GM23338 (cell line): ENCODE measurements around the gene TMEM221. TPM values are rescaled to one million over a fixed set of nuclear protein-coding genes. Genes with fewer than 3 reads are reported as not detected.

Experiments
- ATAC-seq: fragments of 200-7000 bp; cut with Tn5 transposase; 3 replicates; pipeline ENCODE4 v1.9.1; 2020
- DNase-seq: peaks from one replicate; pipeline ENCODE4 v3.0.0-alpha.2; 2015; ENCODE audit warnings: low spot score
- H2AFZ ChIP-seq: fragments of 200-600 bp; sonication (generic); 2 replicates; pipeline ENCODE4 v1.8.0; 2016; ENCODE audit warnings: antibody characterized with exemption, mild to moderate bottlenecking, moderate library complexity
- H3F3A ChIP-seq: fragments of 200-600 bp; sonication (generic); replicated peaks from 2 replicates; pipeline ENCODE4 v1.8.0; 2017; ENCODE audit warnings: antibody characterized with exemption, mixed run types, low read depth
- H3K27ac ChIP-seq: fragments of 200-600 bp; sonication (generic); 2 replicates; pipeline ENCODE4 v1.6.1; 2016; ENCODE audit warnings: low read depth
- H3K27me3 ChIP-seq: fragments of 200-600 bp; sonication (generic); 2 replicates; pipeline ENCODE4 v1.8.0; 2016; ENCODE audit warnings: mild to moderate bottlenecking, mixed run types, moderate library complexity; ENCODE audit not compliant: insufficient read depth
- H3K36me3 ChIP-seq: fragments of 200-600 bp; sonication (generic); 2 replicates; pipeline ENCODE4 v1.8.0; 2016; ENCODE audit warnings: mild to moderate bottlenecking; ENCODE audit not compliant: insufficient read depth
- H3K4me1 ChIP-seq: fragments of 200-600 bp; sonication (generic); 2 replicates; pipeline ENCODE4 v1.8.0; 2016; ENCODE audit warnings: mild to moderate bottlenecking, moderate library complexity; ENCODE audit not compliant: insufficient read depth
- H3K4me2 ChIP-seq: fragments of 200-600 bp; sonication (generic); 2 replicates; pipeline ENCODE4 v1.7.1; 2017; ENCODE audit warnings: mixed run types
- H3K4me3 ChIP-seq: fragments of 200-600 bp; sonication (generic); 2 replicates; pipeline ENCODE4 v1.6.1; 2016; ENCODE audit warnings: mixed run types
- H3K79me2 ChIP-seq: fragments of 200-600 bp; sonication (generic); replicated peaks from 2 replicates; pipeline ENCODE4 v1.8.0; 2017; ENCODE audit warnings: mild to moderate bottlenecking; ENCODE audit not compliant: insufficient read depth
- H3K9me2 ChIP-seq: fragments of 200-600 bp; sonication (generic); 2 replicates; pipeline ENCODE4 v1.8.0; 2017; ENCODE audit not compliant: insufficient read depth
- H4K20me1 ChIP-seq: fragments of 200-600 bp; sonication (generic); replicated peaks from 2 replicates; pipeline ENCODE4 v1.8.0; 2017; ENCODE audit warnings: mild to moderate bottlenecking; ENCODE audit not compliant: insufficient read depth
- H3K27ac Mint-ChIP-seq: 2 replicates; pipeline ENCODE4 v1.8.0; 2020; ENCODE audit warnings: inconsistent platforms, mild to moderate bottlenecking, moderate library complexity, mixed read lengths
- H3K27me3 Mint-ChIP-seq: 3 replicates; pipeline ENCODE4 v1.8.0; 2022; ENCODE audit warnings: low read depth, mild to moderate bottlenecking, moderate library complexity, mixed read lengths, inconsistent platforms; ENCODE audit not compliant: insufficient read depth, poor library complexity
- H3K36me3 Mint-ChIP-seq: 3 replicates; pipeline ENCODE4 v1.8.0; 2021; ENCODE audit warnings: low read depth, mild to moderate bottlenecking, inconsistent platforms, moderate library complexity, mixed read lengths
- H3K4me1 Mint-ChIP-seq: 3 replicates; pipeline ENCODE4 v1.8.0; 2020; ENCODE audit warnings: mild to moderate bottlenecking, inconsistent platforms, mixed read lengths
- H3K4me3 Mint-ChIP-seq: 3 replicates; pipeline ENCODE4 v1.8.0; 2021; ENCODE audit warnings: moderate library complexity, mild to moderate bottlenecking, inconsistent platforms, mixed read lengths
- H3K9me3 Mint-ChIP-seq: 3 replicates; pipeline ENCODE4 v1.8.0; 2020; ENCODE audit warnings: moderate library complexity, mild to moderate bottlenecking, inconsistent platforms, mixed read lengths
- EZH2 ChIP-seq: fragments of 200-600 bp; sonication (generic); IDR thresholded peaks from one replicate; pipeline ENCODE4 v1.8.0; 2017; ENCODE audit warnings: antibody characterized with exemption, mild to moderate bottlenecking, low read depth; ENCODE audit not compliant: unreplicated experiment
- JUNB ChIP-seq: IDR thresholded peaks from one replicate; pipeline ENCODE4 v1.6.1; 2016; ENCODE audit warnings: antibody characterized with exemption; ENCODE audit not compliant: unreplicated experiment
- NANOG ChIP-seq: IDR thresholded peaks from 2 replicates; pipeline ENCODE4 v1.6.1; 2016; ENCODE audit warnings: antibody characterized with exemption, borderline replicate concordance
- POLR2AphosphoS5 ChIP-seq: IDR thresholded peaks from 2 replicates; pipeline ENCODE4 v1.6.1; 2016; ENCODE audit warnings: antibody characterized with exemption, low read depth
- STAT1 ChIP-seq: IDR thresholded peaks from one replicate; pipeline ENCODE4 v1.6.1; 2016; ENCODE audit warnings: antibody characterized with exemption; ENCODE audit not compliant: unreplicated experiment
- ZNF114 ChIP-seq: fragments of 250-450 bp; sonication (Bioruptor Pico); IDR thresholded peaks from 2 replicates; pipeline ENCODE4 v1.5.0; 2020; ENCODE audit warnings: mild to moderate bottlenecking, moderate library complexity
- ZNF331 ChIP-seq: fragments of 250-450 bp; sonication (Bioruptor Pico); IDR thresholded peaks from 2 replicates; pipeline ENCODE4 v1.5.0; 2020; ENCODE audit warnings: low read depth, mild to moderate bottlenecking, moderate library complexity
- polyA plus RNA-seq: library from polyadenylated mRNA; unstranded; fragments of >200 nt; fragmentation: Nextera tagmentation; extraction: Ambion mirVana; gene quantifications from 2 replicates; pipeline ENCODE4 v1.2.1, GENCODE V29; 2016
- total RNA-seq: library from RNA; depleted of rRNA; stranded (reverse); fragments of >200 nt; shearing (Covaris generic); gene quantifications from 2 replicates; pipeline ENCODE4 v1.2.3, GENCODE V29; 2014
- TF ChIP-seq, protein P1 (sequence below): IDR thresholded peaks from 2 replicates; pipeline ENCODE4 v1.6.1; 2016; ENCODE audit warnings: antibody characterized with exemption
- TF ChIP-seq, protein P2 (sequence below), 2 experiments: fragments of 200-600 bp in 1 of 2; sonication (generic) in 1 of 2; conservative IDR thresholded peaks; 2 replicates each; pipeline versions ENCODE4 v1.5.1 to v1.6.1; 2016 to 2017; ENCODE audit warnings: antibody characterized with exemption in 2 of 2, low read depth in 2 of 2, mild to moderate bottlenecking in 2 of 2, moderate library complexity in 1 of 2
- TF ChIP-seq, protein P3 (sequence below): fragments of 250-450 bp; sonication (Bioruptor Pico); IDR thresholded peaks from 2 replicates; pipeline ENCODE4 v1.5.0; 2020; ENCODE audit warnings: mild to moderate bottlenecking, moderate library complexity

The TMEM221 gene
- total and polyA plus RNA-seq, 2 experiments from 2014 or later: 0.40 to 0.90 TPM

DNA sequence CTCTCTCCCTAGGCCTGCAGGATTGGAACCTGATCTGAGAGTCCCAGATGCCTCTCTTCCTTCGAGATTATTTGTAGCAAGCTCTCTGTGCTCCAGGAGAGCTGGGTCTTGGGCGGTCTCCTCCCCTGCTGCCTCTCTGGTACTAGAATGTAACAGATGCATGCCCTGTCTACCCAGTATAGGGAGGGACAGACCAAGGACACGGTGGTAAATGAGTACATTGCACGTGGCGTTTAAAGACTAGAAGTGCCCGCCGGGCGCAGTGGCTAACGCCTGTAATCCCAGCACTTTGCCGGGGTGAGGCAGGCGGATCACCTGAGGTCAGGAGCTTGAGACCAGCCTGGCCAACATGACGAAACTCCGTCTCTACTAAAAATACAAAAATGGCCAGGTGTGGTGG is 33.5 kb upstream of the TMEM221 start:
- no peak for ATAC-seq
- no peaks in the 10 kb centered on the region for H3K79me2 ChIP-seq
- H3F3A ChIP-seq: no peaks in the 10 kb centered on the region
- H2AFZ ChIP-seq: no peak overlapping the region
- H3K4me2 ChIP-seq: no peak overlapping the region
- no peak overlapping the region for H3K27ac ChIP-seq
- no peaks in the 10 kb centered on the region for H3K36me3 ChIP-seq
- Mint-ChIP-seq H3K27ac (no peak overlapping the region), H3K27me3 (peaks cover 14% of the 10 kb centered on the region), H3K9me3 (no peaks in the 10 kb centered on the region; the same call in 2 of the 3 replicates), H3K36me3 (no peaks in the 10 kb centered on the region), H3K4me1 (peaks cover 13% of the 10 kb centered on the region), H3K4me3 (no peak overlapping the region)
- no peaks in the 10 kb centered on the region for H4K20me1 ChIP-seq
- H3K4me1 ChIP-seq: no peaks in the 10 kb centered on the region
- H3K27me3 ChIP-seq: no peaks in the 10 kb centered on the region
- no peak overlapping the region for H3K4me3 ChIP-seq
- TF ChIP-seq JUNB: no peak
- TF ChIP-seq ZNF331 (CRISPR knock-in tag): no peak
- TF ChIP-seq ZNF114 (CRISPR knock-in tag): no peak
- TF ChIP-seq, protein P1, sequence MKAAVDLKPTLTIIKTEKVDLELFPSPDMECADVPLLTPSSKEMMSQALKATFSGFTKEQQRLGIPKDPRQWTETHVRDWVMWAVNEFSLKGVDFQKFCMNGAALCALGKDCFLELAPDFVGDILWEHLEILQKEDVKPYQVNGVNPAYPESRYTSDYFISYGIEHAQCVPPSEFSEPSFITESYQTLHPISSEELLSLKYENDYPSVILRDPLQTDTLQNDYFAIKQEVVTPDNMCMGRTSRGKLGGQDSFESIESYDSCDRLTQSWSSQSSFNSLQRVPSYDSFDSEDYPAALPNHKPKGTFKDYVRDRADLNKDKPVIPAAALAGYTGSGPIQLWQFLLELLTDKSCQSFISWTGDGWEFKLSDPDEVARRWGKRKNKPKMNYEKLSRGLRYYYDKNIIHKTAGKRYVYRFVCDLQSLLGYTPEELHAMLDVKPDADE: no peak
- H3K9me2 ChIP-seq: no peaks in the 10 kb centered on the region
- DNase-seq: no peak

DNA sequence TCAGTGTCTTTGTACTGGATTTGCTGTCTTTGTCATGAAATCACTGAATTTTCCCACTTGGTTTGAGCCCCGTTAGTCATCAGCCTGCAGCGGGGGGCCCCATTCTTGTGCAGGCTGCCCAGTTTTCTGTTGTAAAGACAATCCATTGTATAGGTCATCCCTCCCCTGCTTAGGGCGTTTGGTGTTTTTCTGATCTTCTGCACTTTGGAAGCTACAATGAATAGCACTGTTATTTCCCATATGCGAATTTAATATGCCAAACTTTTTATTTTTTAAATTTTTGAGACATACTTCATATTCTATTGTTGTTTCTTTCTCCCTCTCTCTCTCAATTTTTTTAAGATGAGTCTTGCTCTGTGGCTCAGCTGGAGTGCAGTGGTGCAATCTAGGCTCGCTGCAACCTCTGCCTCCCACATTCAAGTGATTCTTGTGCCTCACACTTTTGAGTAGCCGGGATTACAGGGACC is 30.9 kb upstream of the TMEM221 start:
- peaks cover 22% of the 10 kb centered on the region for H3K27me3 Mint-ChIP-seq
- no peaks in the 10 kb centered on the region for H3K9me2 ChIP-seq
- H3K4me2 ChIP-seq: 0 out of 2 replicates have a peak overlapping the region, but pooled peaks have one; percentile 35
- H3K4me1 Mint-ChIP-seq: peaks cover 11% of the 10 kb centered on the region
- ATAC-seq (peak; percentile 55), DNase-seq (no peak)
- no peaks in the 10 kb centered on the region for H3K27me3 ChIP-seq
- H3K36me3 ChIP-seq: no peaks in the 10 kb centered on the region
- no peak overlapping the region for H2AFZ ChIP-seq
- no peak overlapping the region for H3K4me3 ChIP-seq
- no peaks in the 10 kb centered on the region for H4K20me1 ChIP-seq
- peak overlapping the region; percentile 9; the same call in 1 of the 3 replicates for H3K4me3 Mint-ChIP-seq
- H3K27ac Mint-ChIP-seq: peak overlapping the region; percentile 78; the same call in 1 of the 2 replicates
- no peaks in the 10 kb centered on the region; the same call in 2 of the 3 replicates for H3K9me3 Mint-ChIP-seq
- no peaks in the 10 kb centered on the region for H3F3A ChIP-seq
- no peaks in the 10 kb centered on the region for H3K79me2 ChIP-seq
- H3K27ac ChIP-seq: 0 out of 2 replicates have a peak overlapping the region, but pooled peaks have one; percentile 59
- no peaks in the 10 kb centered on the region for H3K4me1 ChIP-seq
- no peaks in the 10 kb centered on the region for H3K36me3 Mint-ChIP-seq
- TF ChIP-seq EZH2 (no peak), POLR2AphosphoS5 (no peak), STAT1 (no peak), NANOG (no peak), ZNF331 (CRISPR knock-in tag) (no peak), ZNF114 (CRISPR knock-in tag) (no peak)
- TF ChIP-seq, protein P2, sequence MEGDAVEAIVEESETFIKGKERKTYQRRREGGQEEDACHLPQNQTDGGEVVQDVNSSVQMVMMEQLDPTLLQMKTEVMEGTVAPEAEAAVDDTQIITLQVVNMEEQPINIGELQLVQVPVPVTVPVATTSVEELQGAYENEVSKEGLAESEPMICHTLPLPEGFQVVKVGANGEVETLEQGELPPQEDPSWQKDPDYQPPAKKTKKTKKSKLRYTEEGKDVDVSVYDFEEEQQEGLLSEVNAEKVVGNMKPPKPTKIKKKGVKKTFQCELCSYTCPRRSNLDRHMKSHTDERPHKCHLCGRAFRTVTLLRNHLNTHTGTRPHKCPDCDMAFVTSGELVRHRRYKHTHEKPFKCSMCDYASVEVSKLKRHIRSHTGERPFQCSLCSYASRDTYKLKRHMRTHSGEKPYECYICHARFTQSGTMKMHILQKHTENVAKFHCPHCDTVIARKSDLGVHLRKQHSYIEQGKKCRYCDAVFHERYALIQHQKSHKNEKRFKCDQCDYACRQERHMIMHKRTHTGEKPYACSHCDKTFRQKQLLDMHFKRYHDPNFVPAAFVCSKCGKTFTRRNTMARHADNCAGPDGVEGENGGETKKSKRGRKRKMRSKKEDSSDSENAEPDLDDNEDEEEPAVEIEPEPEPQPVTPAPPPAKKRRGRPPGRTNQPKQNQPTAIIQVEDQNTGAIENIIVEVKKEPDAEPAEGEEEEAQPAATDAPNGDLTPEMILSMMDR (conservative IDR thresholded peaks at IDR 0.05; ENCODE audit: low read depth in 2 of 2): no peak
- TF ChIP-seq, protein P1: no peak
- TF ChIP-seq, protein P3, sequence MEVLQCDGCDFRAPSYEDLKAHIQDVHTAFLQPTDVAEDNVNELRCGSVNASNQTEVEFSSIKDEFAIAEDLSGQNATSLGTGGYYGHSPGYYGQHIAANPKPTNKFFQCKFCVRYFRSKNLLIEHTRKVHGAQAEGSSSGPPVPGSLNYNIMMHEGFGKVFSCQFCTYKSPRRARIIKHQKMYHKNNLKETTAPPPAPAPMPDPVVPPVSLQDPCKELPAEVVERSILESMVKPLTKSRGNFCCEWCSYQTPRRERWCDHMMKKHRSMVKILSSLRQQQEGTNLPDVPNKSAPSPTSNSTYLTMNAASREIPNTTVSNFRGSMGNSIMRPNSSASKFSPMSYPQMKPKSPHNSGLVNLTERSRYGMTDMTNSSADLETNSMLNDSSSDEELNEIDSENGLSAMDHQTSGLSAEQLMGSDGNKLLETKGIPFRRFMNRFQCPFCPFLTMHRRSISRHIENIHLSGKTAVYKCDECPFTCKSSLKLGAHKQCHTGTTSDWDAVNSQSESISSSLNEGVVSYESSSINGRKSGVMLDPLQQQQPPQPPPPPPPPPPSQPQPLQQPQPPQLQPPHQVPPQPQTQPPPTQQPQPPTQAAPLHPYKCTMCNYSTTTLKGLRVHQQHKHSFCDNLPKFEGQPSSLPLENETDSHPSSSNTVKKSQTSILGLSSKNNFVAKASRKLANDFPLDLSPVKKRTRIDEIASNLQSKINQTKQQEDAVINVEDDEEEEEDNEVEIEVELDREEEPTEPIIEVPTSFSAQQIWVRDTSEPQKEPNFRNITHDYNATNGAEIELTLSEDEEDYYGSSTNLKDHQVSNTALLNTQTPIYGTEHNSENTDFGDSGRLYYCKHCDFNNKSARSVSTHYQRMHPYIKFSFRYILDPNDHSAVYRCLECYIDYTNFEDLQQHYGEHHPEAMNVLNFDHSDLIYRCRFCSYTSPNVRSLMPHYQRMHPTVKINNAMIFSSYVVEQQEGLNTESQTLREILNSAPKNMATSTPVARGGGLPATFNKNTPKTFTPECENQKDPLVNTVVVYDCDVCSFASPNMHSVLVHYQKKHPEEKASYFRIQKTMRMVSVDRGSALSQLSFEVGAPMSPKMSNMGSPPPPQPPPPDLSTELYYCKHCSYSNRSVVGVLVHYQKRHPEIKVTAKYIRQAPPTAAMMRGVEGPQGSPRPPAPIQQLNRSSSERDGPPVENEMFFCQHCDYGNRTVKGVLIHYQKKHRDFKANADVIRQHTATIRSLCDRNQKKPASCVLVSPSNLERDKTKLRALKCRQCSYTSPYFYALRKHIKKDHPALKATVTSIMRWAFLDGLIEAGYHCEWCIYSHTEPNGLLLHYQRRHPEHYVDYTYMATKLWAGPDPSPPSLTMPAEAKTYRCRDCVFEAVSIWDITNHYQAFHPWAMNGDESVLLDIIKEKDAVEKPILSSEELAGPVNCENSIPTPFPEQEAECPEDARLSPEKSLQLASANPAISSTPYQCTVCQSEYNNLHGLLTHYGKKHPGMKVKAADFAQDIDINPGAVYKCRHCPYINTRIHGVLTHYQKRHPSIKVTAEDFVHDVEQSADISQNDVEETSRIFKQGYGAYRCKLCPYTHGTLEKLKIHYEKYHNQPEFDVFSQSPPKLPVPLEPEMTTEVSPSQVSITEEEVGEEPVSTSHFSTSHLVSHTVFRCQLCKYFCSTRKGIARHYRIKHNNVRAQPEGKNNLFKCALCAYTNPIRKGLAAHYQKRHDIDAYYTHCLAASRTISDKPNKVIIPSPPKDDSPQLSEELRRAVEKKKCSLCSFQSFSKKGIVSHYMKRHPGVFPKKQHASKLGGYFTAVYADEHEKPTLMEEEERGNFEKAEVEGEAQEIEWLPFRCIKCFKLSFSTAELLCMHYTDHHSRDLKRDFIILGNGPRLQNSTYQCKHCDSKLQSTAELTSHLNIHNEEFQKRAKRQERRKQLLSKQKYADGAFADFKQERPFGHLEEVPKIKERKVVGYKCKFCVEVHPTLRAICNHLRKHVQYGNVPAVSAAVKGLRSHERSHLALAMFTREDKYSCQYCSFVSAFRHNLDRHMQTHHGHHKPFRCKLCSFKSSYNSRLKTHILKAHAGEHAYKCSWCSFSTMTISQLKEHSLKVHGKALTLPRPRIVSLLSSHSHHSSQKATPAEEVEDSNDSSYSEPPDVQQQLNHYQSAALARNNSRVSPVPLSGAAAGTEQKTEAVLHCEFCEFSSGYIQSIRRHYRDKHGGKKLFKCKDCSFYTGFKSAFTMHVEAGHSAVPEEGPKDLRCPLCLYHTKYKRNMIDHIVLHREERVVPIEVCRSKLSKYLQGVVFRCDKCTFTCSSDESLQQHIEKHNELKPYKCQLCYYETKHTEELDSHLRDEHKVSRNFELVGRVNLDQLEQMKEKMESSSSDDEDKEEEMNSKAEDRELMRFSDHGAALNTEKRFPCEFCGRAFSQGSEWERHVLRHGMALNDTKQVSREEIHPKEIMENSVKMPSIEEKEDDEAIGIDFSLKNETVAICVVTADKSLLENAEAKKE (CRISPR knock-in tag): no peak
